ACC112 (cell line): ENCODE results near the gene SNAPC4.

Source experiments
- H2AFZ ChIP-seq: fragments of 200-600 bp; sonication (generic); one replicate; pipeline ENCODE4 v1.6.0; 2017; ENCODE audit warnings: antibody characterized with exemption, low read length; ENCODE audit not compliant: unreplicated experiment
- H3K27ac ChIP-seq: fragments of 200-600 bp; sonication (generic); 2 replicates; pipeline ENCODE4 v1.5.1; 2014; ENCODE audit warnings: low read depth, mild to moderate bottlenecking, antibody characterized with exemption, low read length, moderate library complexity
- H3K27me3 ChIP-seq: fragments of 200-600 bp; sonication (generic); 2 replicates; pipeline ENCODE4 v1.6.1; 2014; ENCODE audit warnings: mild to moderate bottlenecking, antibody characterized with exemption, low read length, moderate library complexity, mixed read lengths; ENCODE audit not compliant: insufficient read depth
- H3K36me3 ChIP-seq: fragments of 200-600 bp; sonication (generic); 2 replicates; pipeline ENCODE4 v1.6.1; 2016; ENCODE audit warnings: mild to moderate bottlenecking, antibody characterized with exemption, low read length, moderate library complexity, mixed read lengths; ENCODE audit not compliant: insufficient read depth
- H3K4me1 ChIP-seq: fragments of 200-600 bp; sonication (generic); one replicate; pipeline ENCODE4 v1.6.1; 2016; ENCODE audit warnings: low read length, mixed read lengths; ENCODE audit not compliant: insufficient read depth, unreplicated experiment, control insufficient read depth
- H3K4me3 ChIP-seq: fragments of 200-600 bp; sonication (generic); 2 replicates; pipeline ENCODE4 v1.5.1; 2014; ENCODE audit warnings: mild to moderate bottlenecking, low read depth, low read length
- H3K79me2 ChIP-seq: fragments of 200-600 bp; sonication (generic); one replicate; pipeline ENCODE4 v1.6.0; 2016; ENCODE audit warnings: low read length; ENCODE audit not compliant: control insufficient read depth, unreplicated experiment, insufficient read depth

Gene SNAPC4

GRCh38 chr9:136421791-136422190, 21.8 kb upstream of the SNAPC4 start:
- H3K4me1 ChIP-seq = no peaks in the 10 kb centered on the region
- no peaks in the 10 kb centered on the region for H3K27me3 ChIP-seq
- no peaks in the 10 kb centered on the region for H3K79me2 ChIP-seq
- H3K36me3 ChIP-seq = peaks cover 18% of the 10 kb centered on the region; the same call in 1 of the 2 replicates
- no peak overlapping the region for H3K27ac ChIP-seq
- no peak overlapping the region for H3K4me3 ChIP-seq
- H2AFZ ChIP-seq = no peak overlapping the region

DNA sequence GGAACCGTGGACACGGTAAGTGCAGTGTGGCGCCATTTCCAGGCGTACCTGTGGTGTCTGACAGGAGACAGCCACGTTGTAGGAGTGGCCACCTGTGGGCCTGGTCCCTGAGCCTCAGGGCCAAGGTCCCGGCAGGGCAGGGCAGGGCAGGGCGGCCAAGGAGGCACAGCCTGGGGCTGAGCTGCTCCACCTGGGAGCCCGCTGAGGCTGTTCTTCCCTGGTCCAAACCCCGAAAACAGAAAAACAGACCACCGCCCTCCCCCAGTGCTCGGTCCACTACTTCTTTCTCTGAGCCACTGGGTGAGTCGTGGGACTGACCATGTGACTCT, 19.1 kb upstream of the SNAPC4 start:
- Histone ChIP-seq H3K27me3 (no peaks in the 10 kb centered on the region), H3K4me1 (no peaks in the 10 kb centered on the region), H2AFZ (no peak overlapping the region), H3K4me3 (no peak overlapping the region), H3K36me3 (peaks cover 34% of the 10 kb centered on the region; the same call in 1 of the 2 replicates), H3K79me2 (peaks cover 10% of the 10 kb centered on the region), H3K27ac (no peak overlapping the region)

GRCh38 chr9:136418182-136419091, 18.5 kb upstream of the SNAPC4 start:
- no peak overlapping the region for H2AFZ ChIP-seq
- no peak overlapping the region for H3K27ac ChIP-seq
- no peak overlapping the region for H3K4me3 ChIP-seq
- H3K36me3 ChIP-seq = peaks cover 40% of the 10 kb centered on the region; the same call in 1 of the 2 replicates
- peaks cover 16% of the 10 kb centered on the region for H3K79me2 ChIP-seq
- H3K27me3 ChIP-seq = no peaks in the 10 kb centered on the region
- H3K4me1 ChIP-seq = no peaks in the 10 kb centered on the region

- H3K27me3 ChIP-seq = no peaks in the 10 kb centered on the region
- peaks cover 31% of the 10 kb centered on the region for H3K79me2 ChIP-seq
- peaks cover 41% of the 10 kb centered on the region for H3K36me3 ChIP-seq
- peaks cover 5% of the 10 kb centered on the region for H3K4me1 ChIP-seq
- H2AFZ ChIP-seq = no peak overlapping the region
- H3K4me3 ChIP-seq = no peak overlapping the region
- H3K27ac ChIP-seq = no peak overlapping the region
Measured at GRCh38 chr9:136416914-136417313, 16.9 kb upstream of the SNAPC4 start.

- H3K4me3 ChIP-seq = no peak overlapping the region
- no peaks in the 10 kb centered on the region for H3K27me3 ChIP-seq
- peaks cover 41% of the 10 kb centered on the region for H3K36me3 ChIP-seq
- no peak overlapping the region for H2AFZ ChIP-seq
- peaks cover 36% of the 10 kb centered on the region for H3K79me2 ChIP-seq
- peaks cover 9% of the 10 kb centered on the region for H3K4me1 ChIP-seq
- no peak overlapping the region for H3K27ac ChIP-seq
Measured at GRCh38 chr9:136416427-136416826, 16.5 kb upstream of the SNAPC4 start.

- Histone ChIP-seq H3K27me3 (no peaks in the 10 kb centered on the region), H3K4me3 (no peak overlapping the region), H3K79me2 (peaks cover 63% of the 10 kb centered on the region), H3K36me3 (peaks cover 36% of the 10 kb centered on the region), H3K4me1 (peaks cover 15% of the 10 kb centered on the region), H2AFZ (no peak overlapping the region), H3K27ac (no peak overlapping the region)
Measured at GRCh38 chr9:136412962-136413361, 13.0 kb upstream of the SNAPC4 start.

- Histone ChIP-seq H3K4me3 (peak overlapping the region; percentile 94), H2AFZ (no peak overlapping the region), H3K27ac (peak overlapping the region; percentile 72; the same call in 1 of the 2 replicates), H3K79me2 (peaks cover 67% of the 10 kb centered on the region), H3K4me1 (peaks cover 15% of the 10 kb centered on the region), H3K27me3 (no peaks in the 10 kb centered on the region), H3K36me3 (peaks cover 29% of the 10 kb centered on the region)
Measured at GRCh38 chr9:136411378-136411777, 11.4 kb upstream of the SNAPC4 start.

DNA sequence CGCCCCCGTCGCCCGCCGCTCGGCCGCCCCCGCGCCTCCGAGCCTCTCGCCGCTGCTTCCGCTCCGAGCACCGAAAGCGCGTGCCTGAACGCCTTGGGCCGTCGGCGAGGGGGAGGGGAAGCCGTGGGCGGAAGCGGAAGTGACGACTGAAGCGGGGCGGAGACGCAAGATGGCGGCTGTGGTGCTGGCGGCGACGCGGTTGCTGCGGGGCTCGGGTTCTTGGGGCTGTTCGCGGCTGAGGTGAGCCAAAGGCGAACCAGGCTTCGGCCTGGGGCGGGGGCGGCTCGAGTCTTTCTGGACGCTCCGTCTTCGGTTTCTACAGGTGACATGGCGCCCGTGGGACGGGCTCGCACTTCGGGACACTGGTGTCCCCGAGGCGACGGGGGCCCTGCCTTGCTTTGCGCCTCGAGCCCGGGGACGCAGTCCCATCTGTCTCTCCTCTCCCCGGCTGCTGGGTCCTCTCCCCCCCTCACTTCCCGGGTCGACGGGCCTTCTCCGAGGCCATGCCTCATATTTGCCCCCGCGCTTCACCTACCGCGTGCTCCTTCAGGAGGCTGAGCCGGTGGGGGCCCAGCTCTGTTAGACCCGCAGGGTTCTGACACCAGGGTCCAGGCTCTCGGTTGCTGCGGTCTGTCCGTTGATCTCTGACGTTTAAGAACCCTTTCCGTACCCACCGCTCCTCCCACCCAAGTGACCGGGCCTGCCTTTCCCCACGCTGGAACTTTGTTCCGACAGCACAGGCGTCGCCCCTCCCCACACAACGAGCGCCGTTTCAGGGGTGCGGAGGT, 10.7 kb upstream of the SNAPC4 start, which contains the start of the genes ENTR1 and PMPCA:
TSS of gene ENTR1 (minus strand) at position 115 of the 788 bp plus-strand sequence. CDS start 217 bp downstream, outside the sequence.
TSS of gene PMPCA (plus strand) at position 159 of the 788 bp plus-strand sequence. CDS start at position 170, 11 bp downstream.
- Histone ChIP-seq H3K27ac (peak within 1 kb of the TSS; percentile 72), H3K79me2 (peaks cover 64% of the 10 kb centered on the region), H3K27me3 (no peaks in the 10 kb centered on the region), H3K36me3 (peaks cover 26% of the 10 kb centered on the region), H3K4me3 (peak within 1 kb of the TSS; percentile 94), H2AFZ (peak within 1 kb of the TSS; percentile 80), H3K4me1 (peaks cover 15% of the 10 kb centered on the region)

DNA sequence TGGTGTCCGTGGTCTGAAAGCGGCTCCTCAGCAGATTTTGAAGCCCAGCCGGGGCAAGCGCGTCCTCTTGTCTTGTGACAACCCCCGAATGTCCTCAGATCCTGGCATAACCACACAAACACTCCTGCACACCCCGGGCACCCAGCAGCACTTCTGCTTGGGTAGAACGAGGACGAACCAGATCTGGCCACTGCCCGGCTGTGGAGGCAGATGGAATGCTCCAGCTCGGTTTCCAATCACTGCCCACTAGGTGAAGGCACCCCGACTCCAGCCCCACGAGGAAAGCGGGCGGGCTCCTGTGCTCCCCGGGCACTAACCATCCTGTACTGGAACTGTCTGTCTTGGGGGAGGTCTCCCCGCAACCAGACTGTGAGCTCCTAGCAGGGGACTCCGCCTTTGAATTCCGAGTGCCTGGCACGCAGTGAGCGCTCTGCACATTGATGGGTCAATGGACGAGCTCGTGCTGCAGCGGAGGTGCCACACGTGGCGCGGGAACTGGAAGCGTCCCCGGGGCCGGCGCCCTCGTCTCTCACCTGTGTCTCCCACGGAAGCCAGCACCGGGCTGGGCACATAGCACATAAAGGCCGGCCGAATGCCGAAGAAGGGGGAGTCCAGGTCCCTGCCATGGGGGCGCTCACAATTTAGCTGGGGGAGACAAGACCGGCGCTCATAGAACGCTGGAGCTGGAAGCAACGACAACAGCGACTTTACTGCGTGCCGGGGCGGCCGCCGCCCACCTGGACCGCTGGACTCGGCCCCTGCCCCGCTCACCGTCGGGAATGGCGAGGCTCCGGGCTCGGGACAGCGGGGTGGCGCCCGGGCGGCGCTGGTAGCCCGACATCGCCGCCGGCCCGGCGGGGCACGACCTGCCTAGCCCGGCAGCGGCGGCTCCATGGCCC, 9.8 kb upstream of the SNAPC4 start:
- peak overlapping the region; percentile 22; the same call in 1 of the 2 replicates for H3K27ac ChIP-seq
- H3K79me2 ChIP-seq = peaks cover 66% of the 10 kb centered on the region

DNA sequence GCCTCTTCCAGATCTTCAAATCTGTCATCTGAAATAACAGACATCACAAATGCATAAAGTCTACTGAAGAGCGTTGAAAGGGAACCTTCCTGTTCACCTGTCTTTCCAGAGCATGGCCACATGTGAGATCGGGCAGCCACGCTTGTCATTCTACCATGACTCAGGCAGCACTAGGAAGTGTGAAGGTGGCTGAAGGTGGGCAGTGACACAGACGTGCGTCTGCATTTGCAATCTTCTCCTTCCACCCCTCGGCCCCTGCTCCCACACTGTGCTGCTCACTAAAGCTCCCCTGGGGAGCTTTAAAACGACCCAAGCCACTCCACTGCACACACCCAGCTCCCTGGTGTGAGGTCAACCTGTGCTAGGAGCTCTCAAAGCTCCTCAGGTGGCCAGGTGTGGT, 7.9 kb upstream of the SNAPC4 start:
- Histone ChIP-seq H3K27ac (no peak overlapping the region), H3K4me1 (peaks cover 15% of the 10 kb centered on the region), H2AFZ (no peak overlapping the region), H3K36me3 (peaks cover 10% of the 10 kb centered on the region), H3K79me2 (peaks cover 48% of the 10 kb centered on the region), H3K4me3 (no peak overlapping the region), H3K27me3 (no peaks in the 10 kb centered on the region)

More for the DNA sequence above, 9.8 kb upstream of the SNAPC4 start:
- H2AFZ ChIP-seq = peak overlapping the region; percentile 80
- H3K36me3 ChIP-seq = peaks cover 20% of the 10 kb centered on the region
- H3K4me1 ChIP-seq = peaks cover 15% of the 10 kb centered on the region
- peak overlapping the region; percentile 94 for H3K4me3 ChIP-seq
- H3K27me3 ChIP-seq = no peaks in the 10 kb centered on the region
